T-helper 2 cell (primary cell): ENCODE data around the gene SSC5D.
"Not testable (repeated sequence)": the region's sequence is repeated elsewhere in the genome, so short reads cannot be mapped to it uniquely, and the experiment has no call there.

Experiments
- DNase-seq, 5 experiments: peaks; one replicate each; pipeline versions ENCODE4 v3.0.0 to v3.0.0-alpha.2; 2012 to 2022

The SSC5D gene

GRCh38 chr19:55488986-55489710 lies 912 bp downstream of the SSC5D start:
- DNase-seq: no peak

GRCh38 chr19:55489711-55490477 lies 1.7 kb downstream of the SSC5D start:
- no peak for DNase-seq

- no peak for DNase-seq
These were observed 2.5 kb downstream of the SSC5D start for GRCh38 chr19:55490478-55491432.

- DNase-seq: no peak
These were observed 3.5 kb downstream of the SSC5D start for GRCh38 chr19:55491546-55492360.

- DNase-seq: no peak
These were observed 4.2 kb downstream of the SSC5D start for GRCh38 chr19:55492362-55492944.

GRCh38 chr19:55493052-55493644 lies 4.9 kb downstream of the SSC5D start:
- no peak for DNase-seq

GRCh38 chr19:55493645-55494171 lies 5.5 kb downstream of the SSC5D start:
- no peak for DNase-seq

GRCh38 chr19:55494172-55494761 lies 6.0 kb downstream of the SSC5D start:
- no peak for DNase-seq

GRCh38 chr19:55495646-55496349 lies 7.6 kb downstream of the SSC5D start:
- no peak for DNase-seq

GRCh38 chr19:55496820-55497219 lies 8.6 kb downstream of the SSC5D start:
- not testable (repeated sequence) for DNase-seq

- no peak for DNase-seq
These were observed 9.5 kb downstream of the SSC5D start for GRCh38 chr19:55497763-55498162.

GRCh38 chr19:55498246-55498840 lies 10.1 kb downstream of the SSC5D start:
- DNase-seq: no peak

- no peak for DNase-seq
These were observed 12.2 kb downstream of the SSC5D start for GRCh38 chr19:55500368-55500952.

GRCh38 chr19:55502197-55502952 lies 14.1 kb downstream of the SSC5D start:
- no peak for DNase-seq

- DNase-seq: no peak
These were observed 14.9 kb downstream of the SSC5D start for GRCh38 chr19:55503157-55503501.

- peak; percentile 85 to 94 (median 91) for DNase-seq
These were observed 15.4 kb downstream of the SSC5D start for GRCh38 chr19:55503502-55504251.

- DNase-seq: no peak
These were observed 16.0 kb downstream of the SSC5D start for GRCh38 chr19:55504252-55504603.

- no peak for DNase-seq
These were observed 16.7 kb downstream of the SSC5D start for GRCh38 chr19:55504981-55505380.
